Measurements from ENCODE around the gene CAVIN2. TPM values are rescaled to one million over a fixed set of nuclear protein-coding genes. Genes with fewer than 3 reads are reported as not detected.
A peak's percentile ranks its signal among the peaks of the same experiment; 100 is the strongest.

The CAVIN2 gene
- total RNA-seq, 1 donor from 2014 or later, result 119 TPM

DNA sequence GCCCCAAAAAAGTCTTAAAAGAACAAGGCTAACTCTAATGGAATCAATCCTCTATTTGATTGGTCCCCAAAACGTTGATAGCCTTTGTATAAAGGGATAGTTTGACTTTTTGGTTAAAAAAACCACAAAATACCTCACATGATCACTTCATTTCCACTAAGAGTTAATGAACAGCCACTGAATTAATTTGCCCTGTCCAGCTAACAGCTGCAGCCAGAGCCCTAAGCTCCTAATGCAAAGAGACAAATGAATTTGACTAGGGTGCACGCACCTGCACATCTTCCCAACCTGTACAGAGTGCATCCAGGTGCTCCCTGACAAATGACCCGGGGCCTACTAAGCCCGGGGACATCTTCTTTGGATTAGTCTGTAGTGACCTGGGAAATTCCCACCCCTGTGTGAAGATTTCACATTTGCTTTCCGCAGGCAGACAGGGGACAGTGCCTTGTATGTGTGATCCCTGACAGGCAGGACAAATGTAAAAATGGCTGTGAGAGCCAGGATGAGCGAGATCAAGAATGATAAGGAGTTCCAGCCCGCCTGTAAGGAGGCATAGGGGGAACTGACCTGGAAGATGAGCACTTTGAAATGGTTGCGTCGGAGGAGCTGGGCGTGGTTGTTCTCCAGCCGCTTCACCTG is 893 bp downstream of the CAVIN2 start:
- intact Hi-C loops (cut with micrococcal nuclease), result no loop called here
- DNase-seq (no peak), ATAC-seq (peak; percentile 10)

DNA sequence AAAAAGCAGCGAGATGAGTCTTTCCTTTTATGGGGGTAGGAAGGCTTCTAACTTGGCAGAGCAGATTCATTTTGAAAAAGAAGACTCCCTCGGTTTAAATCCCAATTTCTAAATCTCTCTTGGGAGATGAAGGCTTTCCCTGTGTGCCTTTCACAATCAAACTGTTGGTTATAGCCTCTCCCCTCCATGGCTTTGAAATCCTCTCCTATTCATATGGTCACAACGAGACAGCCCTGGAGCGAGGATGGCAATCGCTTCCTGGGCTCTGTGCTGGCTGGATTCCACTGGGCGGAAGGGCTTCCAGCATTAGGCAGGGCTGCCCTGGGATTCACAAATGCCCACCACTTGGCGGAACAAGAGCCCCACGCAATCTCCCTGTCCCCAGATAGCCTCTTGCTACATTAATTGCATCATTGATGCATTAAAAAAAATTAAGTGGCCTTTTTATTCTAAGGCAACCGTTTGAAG is 1.6 kb downstream of the CAVIN2 start:
- DNase-seq, result peak; percentile 76

DNA sequence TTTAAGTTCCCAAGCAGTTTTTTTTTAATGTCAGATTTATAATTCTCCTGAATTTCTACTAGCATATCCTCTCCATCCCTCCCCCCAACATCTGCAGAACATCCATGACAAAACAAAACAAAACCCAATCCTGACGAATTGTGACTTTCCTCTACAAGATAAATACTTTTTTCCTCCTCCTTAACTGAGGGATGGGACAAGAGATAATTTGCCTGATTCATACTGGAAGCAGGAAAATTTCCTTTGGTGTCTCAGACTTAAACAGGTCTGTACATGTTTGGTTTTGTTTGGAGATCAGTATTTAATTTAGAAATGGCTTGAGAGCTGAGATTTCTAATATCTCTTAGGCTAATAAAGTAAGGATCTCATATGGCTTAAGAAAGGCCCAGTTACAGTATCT is 2.2 kb downstream of the CAVIN2 start:
- intact Hi-C loops (cut with micrococcal nuclease), result no loop called here
- ATAC-seq (no peak), DNase-seq (no peak)

More for the DNA sequence above, 1.6 kb downstream of the CAVIN2 start:
- intact Hi-C loops (cut with micrococcal nuclease), result no loop called here
- peak; percentile 63 for ATAC-seq

DNA sequence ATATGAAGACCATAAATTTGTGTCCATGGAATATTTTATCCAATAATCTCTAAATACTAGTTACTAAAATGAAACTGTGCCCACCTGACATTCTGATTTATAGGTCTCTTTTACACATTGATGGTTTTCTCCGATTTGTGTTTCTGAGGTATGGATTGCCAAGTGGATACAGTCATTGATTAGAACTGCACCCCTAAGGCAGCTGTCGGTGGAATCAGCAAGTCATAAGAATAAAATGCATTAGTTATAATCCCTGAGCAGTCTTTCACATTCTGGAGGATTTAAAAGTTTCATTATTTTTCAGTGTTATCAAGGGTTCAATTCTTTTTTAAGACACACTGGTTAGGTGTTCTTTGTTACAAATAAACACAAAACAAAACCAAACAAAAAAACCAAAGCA is 6.0 kb downstream of the CAVIN2 start:
- intact Hi-C loops (cut with micrococcal nuclease), result no loop called here
- no peak for ATAC-seq

DNA sequence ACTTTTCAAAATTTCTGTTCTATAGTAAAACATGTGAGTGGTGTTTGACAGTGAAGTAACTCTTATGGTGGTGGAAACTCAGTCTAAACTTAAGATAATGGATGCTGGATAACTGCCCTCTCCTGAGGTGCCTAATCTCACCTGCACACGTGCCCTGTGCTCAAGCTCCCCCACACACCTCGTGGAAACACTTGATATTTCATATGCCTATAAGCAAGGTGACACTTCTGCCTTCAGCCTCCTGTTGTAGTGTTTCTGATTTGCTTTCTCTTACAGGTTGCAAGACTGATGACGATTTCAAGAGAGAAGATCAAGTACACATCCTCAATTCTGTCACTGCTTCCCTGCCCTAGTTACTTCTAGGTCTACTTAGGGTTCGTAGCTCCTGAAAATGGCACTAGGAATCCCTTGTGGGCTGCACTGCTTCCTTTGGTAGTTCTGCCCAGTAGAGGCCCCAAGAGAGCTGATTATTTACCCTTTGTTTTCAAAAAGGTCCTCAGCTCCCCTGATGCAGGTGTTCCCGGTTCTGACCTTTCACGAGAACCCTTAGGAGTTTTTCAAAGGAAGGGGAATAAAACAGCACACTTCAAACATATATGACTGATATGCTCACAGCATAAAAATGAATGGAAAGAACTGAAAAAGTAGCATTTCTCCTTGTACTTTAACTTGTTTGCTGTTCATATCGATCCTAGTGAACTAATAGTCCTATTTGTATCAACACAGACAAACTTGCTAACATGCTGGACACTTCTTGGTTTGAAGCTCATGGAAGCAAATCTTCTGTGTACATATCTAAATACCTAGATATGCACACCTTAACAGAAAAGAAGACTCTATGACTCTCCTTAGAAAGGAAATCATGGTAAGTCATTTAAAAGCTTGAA is 6.7 kb downstream of the CAVIN2 start:
- DNase-seq, result no peak
- ATAC-seq, result no peak
- intact Hi-C loops (cut with micrococcal nuclease), result loop anchor here (10.0 kb wide), 1 partner anchor 65 kb away; no protein-coding TSS in a partner anchor

More for the DNA sequence above, 6.0 kb downstream of the CAVIN2 start:
- DNase-seq, result no peak

DNA sequence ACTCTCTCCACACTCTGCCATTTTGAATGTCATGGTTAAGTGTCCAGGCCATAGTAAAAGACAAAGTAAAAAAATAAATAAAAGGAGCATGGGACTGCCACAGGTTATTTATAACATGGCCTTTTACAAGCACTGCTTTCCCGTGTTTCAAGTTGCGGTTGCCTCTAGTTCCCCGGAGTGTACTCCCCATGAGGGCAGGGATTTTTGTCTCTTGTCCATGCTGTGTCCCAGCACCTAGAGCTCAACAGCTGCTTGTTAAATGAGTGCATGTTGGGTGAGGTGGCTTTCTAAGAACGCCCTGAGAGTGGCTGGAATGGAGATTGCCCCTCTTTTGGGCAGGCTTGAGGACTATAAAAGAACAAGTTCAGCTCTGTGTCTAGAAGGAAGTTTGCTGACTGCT is 8.4 kb downstream of the CAVIN2 start:
- DNase-seq (no peak), ATAC-seq (no peak)
- intact Hi-C loops (cut with micrococcal nuclease), result loop anchor here (10.0 kb wide), 1 partner anchor 66 kb away; no protein-coding TSS in a partner anchor

DNA sequence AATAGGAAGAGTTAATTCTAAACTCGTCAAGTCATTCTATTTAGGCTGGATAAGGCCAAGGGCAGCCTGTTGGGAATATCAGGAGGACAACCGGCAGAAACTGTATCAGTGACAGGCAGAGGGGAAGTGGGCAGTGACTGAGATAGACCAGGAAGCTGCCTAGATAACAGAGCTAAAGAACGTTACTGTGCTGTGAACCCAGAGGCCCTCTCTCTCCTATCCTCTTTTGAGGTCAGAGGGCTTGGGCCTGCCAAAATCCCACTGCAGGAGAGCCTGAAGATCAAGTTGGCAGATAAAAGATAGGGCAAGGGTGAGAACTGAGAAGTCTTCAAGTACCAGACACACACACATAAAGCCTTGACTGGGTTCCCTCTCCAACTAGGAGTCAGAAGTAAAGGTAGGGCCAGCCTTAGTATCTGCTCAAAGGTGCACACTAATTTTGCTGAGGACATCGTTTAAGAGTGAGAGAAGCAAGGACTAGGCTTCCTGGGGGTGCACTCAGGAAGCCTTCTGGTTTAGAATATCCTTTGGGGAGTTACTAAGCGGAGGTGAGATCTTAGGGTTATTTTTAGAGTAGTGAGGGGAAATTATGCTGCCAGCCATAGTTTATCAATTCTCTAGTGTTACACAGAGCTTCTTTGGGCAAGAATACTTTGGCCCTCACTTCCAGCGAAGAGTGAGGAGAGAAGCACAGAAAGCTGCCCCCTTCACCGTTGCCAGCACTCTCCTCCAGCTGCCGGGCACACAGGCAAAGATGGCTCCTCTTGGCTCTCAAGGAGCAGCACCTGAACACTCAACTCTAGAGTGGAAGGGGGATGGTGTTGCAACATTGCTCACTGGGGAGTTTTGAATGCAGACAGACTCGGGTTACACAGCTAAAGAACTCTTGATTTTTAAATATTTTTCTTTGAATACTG is 9.8 kb downstream of the CAVIN2 start:
- ATAC-seq (peak; percentile 87), DNase-seq (peak; percentile 32)

DNA sequence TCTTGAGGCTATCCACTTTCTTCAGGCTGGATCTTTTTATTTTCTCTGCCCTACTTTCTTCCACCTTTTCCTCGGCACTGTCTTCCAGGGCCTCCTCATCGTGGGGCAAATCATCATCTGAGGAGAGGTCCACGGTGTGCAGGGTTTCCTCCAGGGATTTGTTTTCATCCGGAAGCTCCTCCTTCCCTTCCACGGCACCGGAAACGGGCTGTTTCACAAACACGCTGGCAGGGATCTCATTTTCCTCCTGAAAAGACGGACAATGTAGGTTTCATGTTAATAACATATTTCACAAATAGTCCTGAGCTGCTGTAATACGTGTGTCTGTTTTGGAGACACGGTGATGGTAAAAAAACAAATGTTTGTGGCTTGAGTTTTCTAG is 10.4 kb downstream of the CAVIN2 start:
- ATAC-seq (no peak), DNase-seq (no peak)
- intact Hi-C loops (cut with micrococcal nuclease), result loop anchor here (10.0 kb wide), 1 partner anchor 68 kb away; no protein-coding TSS in a partner anchor

More for the DNA sequence above, 9.8 kb downstream of the CAVIN2 start:
- intact Hi-C loops (cut with micrococcal nuclease), result loop anchor here (10.0 kb wide), 1 partner anchor 68 kb away; no protein-coding TSS in a partner anchor

DNA sequence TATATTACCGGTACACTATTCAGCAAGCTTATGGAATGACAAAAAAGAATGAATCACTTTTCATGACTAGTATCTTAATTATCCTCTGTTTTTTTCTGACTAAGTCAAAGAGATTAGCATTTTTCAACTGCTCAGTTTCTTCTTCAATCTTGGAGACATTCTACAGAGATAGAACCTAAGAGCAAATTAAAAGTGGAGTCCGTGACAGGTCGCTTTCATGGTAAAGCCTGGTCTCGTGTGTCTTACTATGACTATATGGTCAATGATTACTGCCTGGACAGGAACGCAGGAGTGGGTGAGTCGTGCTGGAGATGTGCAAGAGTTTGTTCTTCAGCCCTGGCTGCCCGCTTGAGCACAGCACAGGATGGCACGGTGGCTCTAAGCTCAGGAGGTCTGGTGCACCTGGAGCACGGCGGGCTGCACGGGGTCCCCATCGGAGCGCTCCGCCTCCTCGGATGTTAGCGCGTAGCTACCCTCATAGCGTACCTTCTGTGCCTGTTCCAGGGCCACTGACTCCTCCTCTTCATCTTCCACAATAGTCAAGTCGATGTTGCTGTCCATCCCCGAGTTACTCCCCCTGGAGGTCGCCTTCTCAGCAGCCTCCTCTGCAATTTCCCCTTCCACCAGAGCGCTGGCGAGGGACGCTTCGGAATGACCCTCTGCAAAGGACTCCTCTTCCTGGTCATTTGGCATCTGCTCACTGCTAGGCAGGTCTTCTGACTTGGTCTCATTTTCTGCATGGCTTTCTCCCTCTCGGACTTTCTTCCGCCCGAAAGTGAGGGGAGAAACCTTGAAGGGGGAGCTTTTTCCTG is 11.1 kb downstream of the CAVIN2 start:
- DNase-seq, result no peak
- ATAC-seq, result no peak
- intact Hi-C loops (cut with micrococcal nuclease), result loop anchor here (10.0 kb wide), 1 partner anchor 69 kb away; no protein-coding TSS in a partner anchor

DNA sequence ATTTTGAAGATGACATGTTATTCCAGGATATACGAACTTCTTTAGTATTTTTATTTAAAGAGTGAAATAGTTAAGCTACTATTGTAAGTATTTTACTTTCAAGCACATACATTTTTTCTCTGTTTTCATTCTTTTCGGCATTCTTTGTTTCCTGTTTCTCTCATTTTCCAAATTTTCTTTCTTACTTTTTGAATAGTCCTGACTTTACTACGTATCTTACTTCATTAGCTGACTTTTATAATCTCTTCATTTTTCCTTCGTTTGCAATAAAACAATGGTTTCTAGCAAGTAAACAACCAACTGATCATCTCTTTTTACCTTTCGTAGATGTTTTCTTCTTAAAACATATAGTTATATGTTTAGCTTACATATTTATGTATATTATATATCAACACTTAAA is 11.8 kb downstream of the CAVIN2 start:
- DNase-seq, result no peak
- intact Hi-C loops (cut with micrococcal nuclease), result loop anchor here (10.0 kb wide), 1 partner anchor 70 kb away; no protein-coding TSS in a partner anchor
- ATAC-seq, result no peak

DNA sequence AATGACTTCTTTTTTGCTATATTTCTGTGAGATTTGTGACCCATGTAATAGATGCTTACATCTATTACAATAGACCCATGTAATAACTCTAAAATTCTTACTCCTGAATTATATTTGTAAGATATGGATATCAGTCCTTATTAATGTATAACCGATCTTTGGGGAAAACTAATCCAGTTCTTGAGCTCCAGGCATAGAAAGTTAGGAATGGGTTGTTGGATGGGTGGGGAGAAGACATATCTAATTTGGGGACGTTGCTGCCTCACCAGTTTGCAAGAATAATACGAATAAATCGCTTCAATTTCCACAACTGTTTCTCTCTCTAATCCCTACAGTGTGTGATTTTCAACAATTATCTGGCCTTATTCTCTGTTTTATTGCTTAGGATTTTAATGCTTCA is 13.5 kb downstream of the CAVIN2 start:
- intact Hi-C loops (cut with micrococcal nuclease), result loop anchor here (10.0 kb wide), 1 partner anchor 71 kb away; no protein-coding TSS in a partner anchor
- DNase-seq, result no peak
- no peak for ATAC-seq

DNA sequence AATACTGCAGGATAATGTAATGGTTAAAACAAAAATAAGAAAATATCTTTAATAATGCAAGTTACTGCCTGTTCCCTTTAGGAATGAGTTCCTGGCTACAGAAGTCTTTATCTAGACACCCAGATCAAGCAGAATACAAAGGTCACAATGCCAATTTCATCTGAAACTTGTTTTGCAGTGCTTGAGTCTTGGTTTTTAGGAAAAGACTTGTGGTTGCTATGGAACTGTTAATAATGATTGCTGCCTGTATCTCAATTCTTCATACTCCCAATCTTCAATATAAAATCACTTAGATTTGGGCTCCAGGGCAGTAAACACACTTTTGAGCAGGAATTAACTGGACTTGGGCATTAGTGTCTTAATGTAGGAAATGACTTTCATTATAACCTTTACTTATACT is 14.2 kb downstream of the CAVIN2 start:
- no peak for ATAC-seq
- intact Hi-C loops (cut with micrococcal nuclease), result loop anchor here (10.0 kb wide), 1 partner anchor 72 kb away; no protein-coding TSS in a partner anchor

DNA sequence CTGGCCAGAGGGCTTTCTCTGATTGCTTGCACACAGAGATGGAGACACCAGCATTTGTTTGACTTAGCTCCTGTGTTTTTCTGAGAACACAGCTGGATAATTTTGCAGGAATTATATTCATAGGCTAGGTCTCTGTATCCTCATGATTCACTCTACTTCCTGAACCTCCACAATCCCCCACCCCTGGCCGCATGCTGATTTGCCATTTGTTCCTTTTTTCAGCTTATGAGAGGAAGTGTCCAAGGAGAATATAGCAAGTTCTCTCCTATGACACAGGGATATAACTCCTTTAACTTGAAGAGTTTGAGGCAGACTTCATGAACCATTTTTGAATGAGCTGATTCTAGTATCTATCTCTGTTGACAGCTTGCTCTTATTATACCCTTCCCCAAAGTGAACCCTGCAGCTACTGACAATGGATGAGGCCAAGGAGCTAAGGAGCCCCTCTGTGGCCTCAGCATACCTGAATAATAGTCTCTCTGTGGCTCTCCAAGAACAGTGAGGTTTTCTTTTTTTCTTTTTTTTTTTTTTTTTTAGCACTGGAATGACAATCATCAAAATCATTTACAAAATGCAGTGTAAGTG is 15.4 kb downstream of the CAVIN2 start:
- ATAC-seq, result no peak

More for the DNA sequence above, 14.2 kb downstream of the CAVIN2 start:
- DNase-seq, result no peak

DNA sequence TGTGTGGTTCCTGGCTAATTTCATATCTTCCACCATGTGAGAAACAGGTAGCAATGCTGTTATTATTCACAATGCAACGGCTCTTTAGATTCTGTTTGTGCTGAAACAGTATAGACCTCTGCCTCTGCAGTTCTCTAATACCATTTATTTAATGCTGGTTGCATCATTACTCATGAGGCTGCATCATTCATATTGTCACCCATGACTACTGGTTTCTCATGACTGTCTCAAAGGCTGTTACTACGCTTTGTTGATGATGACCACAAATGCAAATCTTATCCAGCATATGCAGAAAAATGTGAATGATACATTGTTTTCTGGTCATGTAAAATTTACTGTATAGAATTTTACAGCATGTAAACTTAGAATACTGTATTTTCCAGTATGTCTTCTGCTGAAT is 22.5 kb downstream of the CAVIN2 start:
- DNase-seq, result no peak
- no peak for ATAC-seq
- intact Hi-C loops (cut with micrococcal nuclease), result no loop called here

More for the DNA sequence above, 15.4 kb downstream of the CAVIN2 start:
- intact Hi-C loops (cut with micrococcal nuclease), result loop anchor here (10.0 kb wide), 1 partner anchor 73 kb away; no protein-coding TSS in a partner anchor
- no peak for DNase-seq

DNA sequence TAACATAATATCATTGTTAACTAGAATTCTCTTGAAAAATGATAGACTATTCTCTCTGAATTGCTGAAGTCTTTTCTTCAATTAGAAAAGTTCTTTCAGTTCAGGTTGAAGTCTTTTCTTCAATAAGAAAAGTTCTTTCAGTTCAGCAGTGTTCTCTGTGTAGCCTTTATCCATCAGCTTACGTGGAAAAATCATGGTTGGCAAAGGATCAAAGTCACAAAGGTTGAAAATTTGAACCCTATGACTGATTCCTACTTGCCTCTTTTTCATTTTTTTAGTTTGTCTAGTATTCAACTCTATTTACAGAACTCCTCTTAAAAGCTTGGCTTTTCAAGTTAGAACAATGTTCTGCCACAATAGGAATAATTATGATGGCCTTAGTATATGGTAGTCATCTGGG is 25.8 kb downstream of the CAVIN2 start:
- intact Hi-C loops (cut with micrococcal nuclease), result no loop called here
- ATAC-seq (no peak), DNase-seq (no peak)

DNA sequence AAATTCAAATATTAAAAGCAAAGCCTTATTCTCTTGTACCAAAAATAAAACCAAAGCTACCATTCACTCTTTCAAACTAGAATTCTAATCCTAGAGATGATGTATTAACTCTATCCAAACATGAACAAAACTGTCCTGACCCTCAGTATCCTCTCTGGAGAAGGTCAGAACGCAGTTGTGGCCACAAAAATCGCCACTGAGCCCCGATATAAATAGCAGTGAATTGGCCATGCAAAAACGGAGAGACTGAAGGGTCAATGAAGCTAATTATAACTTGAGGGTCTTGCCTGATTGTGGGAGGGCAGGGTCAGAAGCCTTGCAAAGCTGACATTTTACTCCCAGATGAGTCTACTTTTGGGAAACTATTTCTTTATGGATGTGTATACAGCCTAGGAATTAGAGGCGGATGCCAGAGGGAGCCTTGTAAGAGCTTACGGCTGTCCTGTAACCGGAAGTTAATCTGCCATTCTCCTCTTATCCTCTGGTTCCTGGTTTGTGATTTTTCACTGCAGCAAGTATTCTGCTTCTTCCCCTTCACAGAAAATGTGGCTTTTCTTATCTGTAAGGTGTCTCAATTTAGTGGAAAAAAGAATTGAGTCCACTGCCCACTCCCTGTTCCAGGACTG is 28.1 kb downstream of the CAVIN2 start:
- DNase-seq, result no peak
- intact Hi-C loops (cut with micrococcal nuclease), result no loop called here
- peak; percentile 38 for ATAC-seq

DNA sequence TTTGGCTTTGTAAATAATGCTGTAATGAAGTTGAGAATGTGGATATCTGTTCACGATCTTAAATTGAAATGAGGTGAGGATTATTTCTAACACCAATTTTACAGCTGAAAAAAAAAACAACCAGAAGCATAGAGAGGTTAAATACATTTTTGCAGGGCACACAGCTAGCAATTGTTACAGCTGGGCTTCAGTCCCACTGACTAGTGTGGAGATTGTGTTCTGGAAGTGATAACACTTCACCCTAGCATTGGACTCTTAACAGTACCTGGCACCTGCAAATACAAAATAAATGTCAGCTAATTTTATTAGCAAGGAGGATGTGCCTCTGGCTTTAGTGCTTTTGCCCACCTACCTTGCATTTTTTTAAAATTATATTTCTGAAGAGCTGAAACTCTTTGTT is 28.8 kb downstream of the CAVIN2 start:
- intact Hi-C loops (cut with micrococcal nuclease), result no loop called here
- DNase-seq (no peak), ATAC-seq (peak; percentile 78)

Measured in left ventricle myocardium superior (tissue), 1 donor.